AG10803 (cell line): ENCODE results near the gene ADGRD1.

Experiments
- DNase-seq: peaks from one replicate; pipeline ENCODE4 v3.0.0; 2010; ENCODE audit warnings: low read depth
- H3K4me3 ChIP-seq: 2 replicates; pipeline ENCODE4 v1.5.1; 2011; ENCODE audit warnings: mild to moderate bottlenecking, low read length, control low read depth
- CTCF ChIP-seq: conservative IDR thresholded peaks from 2 replicates; pipeline ENCODE4 v1.5.1; 2011; ENCODE audit warnings: mild to moderate bottlenecking, low read length, control low read depth, inconsistent platforms

Gene ADGRD1

GRCh38 chr12:131102991-131103668, 149.4 kb downstream of the ADGRD1 start:
- TF ChIP-seq CTCF: no peak
- H3K4me3 ChIP-seq: no peak overlapping the region
- no peak for DNase-seq

GRCh38 chr12:131103669-131104462, 150.2 kb downstream of the ADGRD1 start:
- TF ChIP-seq CTCF: no peak
- H3K4me3 ChIP-seq: no peak overlapping the region

GRCh38 chr12:131104463-131105350, 151.0 kb downstream of the ADGRD1 start:
- H3K4me3 ChIP-seq: no peak overlapping the region
- peak; percentile 66 for DNase-seq
- TF ChIP-seq CTCF: peak; percentile 85

More at GRCh38 chr12:131103669-131104462, 150.2 kb downstream of the ADGRD1 start:
- no peak for DNase-seq

GRCh38 chr12:131105351-131105735, 151.6 kb downstream of the ADGRD1 start:
- no peak for TF ChIP-seq CTCF
- no peak overlapping the region for H3K4me3 ChIP-seq
- DNase-seq: no peak

- no peak for DNase-seq
- H3K4me3 ChIP-seq: no peak overlapping the region
- no peak for TF ChIP-seq CTCF
These were observed 152.1 kb downstream of the ADGRD1 start for GRCh38 chr12:131105736-131106348.

- no peak for TF ChIP-seq CTCF
- H3K4me3 ChIP-seq: no peak overlapping the region
- DNase-seq: no peak
These were observed 152.7 kb downstream of the ADGRD1 start for GRCh38 chr12:131106349-131106941.
